Measurements from ENCODE around the gene LMOD2. TPM values are rescaled to one million over a fixed set of nuclear protein-coding genes. Genes with fewer than 3 reads are reported as not detected.

The LMOD2 gene
- total RNA-seq, 1 donor from 2014 or later = not detected

- Mint-ChIP-seq H3K27me3 (ENCODE audit: low read depth) (no peaks in the 10 kb centered on the region), H3K9me3 (ENCODE audit: low read depth) (no peaks in the 10 kb centered on the region)
Measured at GRCh38 chr7:123682690-123683089, 27.0 kb downstream of the LMOD2 start.

GRCh38 chr7:123687161-123687560 lies 31.5 kb downstream of the LMOD2 start:
- H3K9me3 Mint-ChIP-seq (ENCODE audit: low read depth) = no peaks in the 10 kb centered on the region
- H3K27ac Mint-ChIP-seq (ENCODE audit: unreplicated experiment) = no peak overlapping the region
- no peak overlapping the region for H3K4me3 Mint-ChIP-seq (ENCODE audit: unreplicated experiment)
- H3K36me3 Mint-ChIP-seq (ENCODE audit: low read depth) = peaks cover 9% of the 10 kb centered on the region
- H3K4me1 Mint-ChIP-seq (ENCODE audit: low read depth) = peaks cover 4% of the 10 kb centered on the region
- H3K27me3 Mint-ChIP-seq (ENCODE audit: low read depth) = no peaks in the 10 kb centered on the region
- no peak for TF ChIP-seq CTCF (IDR thresholded peaks at IDR 0.05)
- no peak for DNase-seq (ENCODE audit: low spot score)

More at GRCh38 chr7:123682690-123683089, 27.0 kb downstream of the LMOD2 start:
- TF ChIP-seq CTCF (IDR thresholded peaks at IDR 0.05) = peak; percentile 92
- no peak for DNase-seq (ENCODE audit: low spot score)
- Mint-ChIP-seq H3K27ac (ENCODE audit: unreplicated experiment) (no peak overlapping the region), H3K36me3 (ENCODE audit: low read depth) (peaks cover 10% of the 10 kb centered on the region), H3K4me3 (ENCODE audit: unreplicated experiment) (no peak overlapping the region), H3K4me1 (ENCODE audit: low read depth) (peaks cover 8% of the 10 kb centered on the region)

- no peak for TF ChIP-seq CTCF (IDR thresholded peaks at IDR 0.05)
- Mint-ChIP-seq H3K9me3 (ENCODE audit: low read depth) (no peaks in the 10 kb centered on the region), H3K4me3 (ENCODE audit: unreplicated experiment) (no peak overlapping the region), H3K27ac (ENCODE audit: unreplicated experiment) (no peak overlapping the region), H3K27me3 (ENCODE audit: low read depth) (no peaks in the 10 kb centered on the region), H3K4me1 (ENCODE audit: low read depth) (peaks cover 4% of the 10 kb centered on the region), H3K36me3 (ENCODE audit: low read depth) (peaks cover 14% of the 10 kb centered on the region)
- no peak for DNase-seq (ENCODE audit: low spot score)
Measured at GRCh38 chr7:123687727-123688126, 32.1 kb downstream of the LMOD2 start.

- TF ChIP-seq CTCF (IDR thresholded peaks at IDR 0.05) = no peak
- no peaks in the 10 kb centered on the region for H3K27me3 Mint-ChIP-seq (ENCODE audit: low read depth)
- no peak overlapping the region for H3K27ac Mint-ChIP-seq (ENCODE audit: unreplicated experiment)
- no peak for DNase-seq (ENCODE audit: low spot score)
- H3K4me3 Mint-ChIP-seq (ENCODE audit: unreplicated experiment) = no peak overlapping the region
- peaks cover 14% of the 10 kb centered on the region for H3K36me3 Mint-ChIP-seq (ENCODE audit: low read depth)
- no peaks in the 10 kb centered on the region for H3K4me1 Mint-ChIP-seq (ENCODE audit: low read depth)
- H3K9me3 Mint-ChIP-seq (ENCODE audit: low read depth) = no peaks in the 10 kb centered on the region
Measured at GRCh38 chr7:123689250-123689649, 33.6 kb downstream of the LMOD2 start.

GRCh38 chr7:123690550-123690949 lies 34.9 kb downstream of the LMOD2 start:
- Mint-ChIP-seq H3K36me3 (ENCODE audit: low read depth) (peaks cover 16% of the 10 kb centered on the region), H3K9me3 (ENCODE audit: low read depth) (no peaks in the 10 kb centered on the region), H3K4me3 (ENCODE audit: unreplicated experiment) (no peak overlapping the region), H3K27me3 (ENCODE audit: low read depth) (no peaks in the 10 kb centered on the region), H3K27ac (ENCODE audit: unreplicated experiment) (no peak overlapping the region), H3K4me1 (ENCODE audit: low read depth) (peaks cover 2% of the 10 kb centered on the region)
- no peak for DNase-seq (ENCODE audit: low spot score)
- no peak for TF ChIP-seq CTCF (IDR thresholded peaks at IDR 0.05)
